Measurements from ENCODE around the gene KCNMB1. TPM values are rescaled to one million over a fixed set of nuclear protein-coding genes. Genes with fewer than 3 reads are reported as not detected.

KCNMB1 gene
- total RNA-seq, 4 donors from 2014 or later = 0.20 to 0.29 (median 0.25) TPM

GRCh38 chr5:170416526-170416925, 27.4 kb upstream of the KCNMB1 start:
- no peaks in the 10 kb centered on the region for H3K27me3 ChIP-seq
- no peaks in the 10 kb centered on the region for H3K4me1 ChIP-seq
- H3K36me3 ChIP-seq = no peaks in the 10 kb centered on the region
- TF ChIP-seq POLR2A (IDR thresholded peaks at IDR 0.05) = no peak
- no peak for TF ChIP-seq CTCF (IDR thresholded peaks at IDR 0.05)
- no peak overlapping the region for H3K27ac ChIP-seq
- 77 to 79% methylated on average over 4 of the region's 4 CpGs for WGBS, 2 donors
- no peak for DNase-seq
- intact Hi-C loops (cut with DNase I) = loop anchor here (10.0 kb wide), 1 partner anchor 312 kb away; the partner anchor contains the start of gene FOXI1
- no peaks in the 10 kb centered on the region for H3K9me3 ChIP-seq
- no peak overlapping the region for H3K4me3 ChIP-seq (replicated peaks in 1 of 3)

GRCh38 chr5:170414786-170415185, 25.6 kb upstream of the KCNMB1 start:
- intact Hi-C loops (cut with DNase I) = loop anchor here (10.0 kb wide), 1 partner anchor 310 kb away; the partner anchor contains the start of gene FOXI1
- no peaks in the 10 kb centered on the region for H3K9me3 ChIP-seq
- 88 to 93% methylated on average over 6 of the region's 6 CpGs for WGBS, 2 donors

GRCh38 chr5:170413897-170414296, 24.7 kb upstream of the KCNMB1 start:
- Histone ChIP-seq H3K27ac (no peak overlapping the region), H3K9me3 (no peaks in the 10 kb centered on the region), H3K4me3 (replicated peaks in 1 of 3) (no peak overlapping the region), H3K36me3 (no peaks in the 10 kb centered on the region), H3K27me3 (no peaks in the 10 kb centered on the region), H3K4me1 (no peaks in the 10 kb centered on the region)
- intact Hi-C loops (cut with DNase I) = loop anchor here (10.0 kb wide), 1 partner anchor 309 kb away; the partner anchor contains the start of gene FOXI1
- TF ChIP-seq POLR2A (IDR thresholded peaks at IDR 0.05) (no peak), CTCF (IDR thresholded peaks at IDR 0.05) (no peak)
- WGBS, 2 donors = 92 to 96% methylated on average over 3 of the region's 3 CpGs
- DNase-seq = no peak

More at GRCh38 chr5:170414786-170415185, 25.6 kb upstream of the KCNMB1 start:
- DNase-seq = no peak
- Histone ChIP-seq H3K4me3 (replicated peaks in 1 of 3) (no peak overlapping the region), H3K27me3 (no peaks in the 10 kb centered on the region), H3K4me1 (no peaks in the 10 kb centered on the region), H3K36me3 (no peaks in the 10 kb centered on the region), H3K27ac (no peak overlapping the region)
- TF ChIP-seq POLR2A (IDR thresholded peaks at IDR 0.05) (no peak), CTCF (IDR thresholded peaks at IDR 0.05) (no peak)

- no peak for DNase-seq
- TF ChIP-seq CTCF (IDR thresholded peaks at IDR 0.05) = no peak
- Histone ChIP-seq H3K9me3 (no peaks in the 10 kb centered on the region), H3K4me3 (replicated peaks in 1 of 3) (no peak overlapping the region), H3K4me1 (no peaks in the 10 kb centered on the region), H3K27ac (no peak overlapping the region), H3K27me3 (no peaks in the 10 kb centered on the region), H3K36me3 (no peaks in the 10 kb centered on the region)
- WGBS, 2 donors = 84 to 90% methylated on average over 3 of the region's 3 CpGs
- intact Hi-C loops (cut with DNase I) = loop anchor here (10.0 kb wide), 1 partner anchor 306 kb away; the partner anchor contains the start of gene FOXI1
Measured at GRCh38 chr5:170411100-170411499, 21.9 kb upstream of the KCNMB1 start.

GRCh38 chr5:170410401-170410800, 21.2 kb upstream of the KCNMB1 start:
- H3K9me3 ChIP-seq = no peaks in the 10 kb centered on the region
- H3K27ac ChIP-seq = no peak overlapping the region
- no peaks in the 10 kb centered on the region for H3K27me3 ChIP-seq
- no peak for DNase-seq
- intact Hi-C loops (cut with DNase I) = loop anchor here (10.0 kb wide), 1 partner anchor 306 kb away; the partner anchor contains the start of gene FOXI1
- WGBS, 2 donors = 92 to 100% methylated on average over 2 of the region's 2 CpGs
- H3K36me3 ChIP-seq = no peaks in the 10 kb centered on the region
- no peak overlapping the region for H3K4me3 ChIP-seq (replicated peaks in 1 of 3)
- no peak for TF ChIP-seq CTCF (IDR thresholded peaks at IDR 0.05)
- no peak for TF ChIP-seq POLR2A (IDR thresholded peaks at IDR 0.05)
- no peaks in the 10 kb centered on the region for H3K4me1 ChIP-seq

Measured in thyroid gland (tissue), 4 donors.